OCI-LY7 (cell line): ENCODE data around the gene KNDC1. TPM values are rescaled to one million over a fixed set of nuclear protein-coding genes. Genes with fewer than 3 reads are reported as not detected.

Source experiments
- BruUV-seq: library from RNA; stranded (reverse); fragments of 400-500 nt; replicated peaks from 2 replicates; lab custom pipeline; 2021; lab: Mats Ljungman, UMichigan
- CTCF ChIA-PET: fragments of 300-600 bp; sonication (Branson Sonifier 250); formaldehyde crosslinking; loops from one replicate; lab custom pipeline; 2022; ENCODE audit warnings: antibody characterized with exemption; ENCODE audit not compliant: unreplicated experiment; lab: Charles Lee
- POLR2A ChIA-PET: fragments of 300-600 bp; sonication (Branson Sonifier 250); formaldehyde crosslinking; loops from one replicate; lab custom pipeline; 2022; ENCODE audit warnings: antibody characterized with exemption; lab: Charles Lee
- DNase-seq: peaks from one replicate; pipeline ENCODE4 v3.0.0-alpha.2; 2015; ENCODE audit warnings: low spot score
- H2AFZ ChIP-seq: fragments of 200-600 bp; sonication (generic), shearing (Covaris generic); 2 replicates; pipeline ENCODE4 v1.6.1; 2014; ENCODE audit warnings: mild to moderate bottlenecking, antibody characterized with exemption, low read length, moderate library complexity
- H3K27ac ChIP-seq: fragments of 200-600 bp; sonication (generic); 2 replicates; pipeline ENCODE4 v1.5.1; 2014; ENCODE audit warnings: mixed run types, low read depth, mild to moderate bottlenecking, moderate library complexity, low read length, inconsistent platforms; ENCODE audit not compliant: poor library complexity, severe bottlenecking
- H3K36me3 ChIP-seq: fragments of 200-600 bp; sonication (generic); 2 replicates; pipeline ENCODE4 v1.6.1; 2014; ENCODE audit warnings: mild to moderate bottlenecking, antibody characterized with exemption, low read length, moderate library complexity, mixed read lengths; ENCODE audit not compliant: insufficient read depth
- H3K4me1 ChIP-seq: fragments of 200-600 bp; sonication (generic); 2 replicates; pipeline ENCODE4 v1.5.1; 2014; ENCODE audit warnings: mild to moderate bottlenecking, low read length; ENCODE audit not compliant: insufficient read depth, poor library complexity, severe bottlenecking
- H3K4me2 ChIP-seq: fragments of 200-600 bp; sonication (generic); 2 replicates; pipeline ENCODE4 v1.6.1; 2014; ENCODE audit warnings: mild to moderate bottlenecking, low read length
- H3K4me3 ChIP-seq: fragments of 200-600 bp; sonication (generic); 2 replicates; pipeline ENCODE4 v1.5.1; 2014; ENCODE audit warnings: mild to moderate bottlenecking, low read depth, low read length; ENCODE audit not compliant: poor library complexity, severe bottlenecking
- H3K79me2 ChIP-seq: fragments of 200-600 bp; sonication (generic); 2 replicates; pipeline ENCODE4 v1.6.1; 2016; ENCODE audit warnings: low read depth, mild to moderate bottlenecking, low read length, moderate library complexity, mixed read lengths; ENCODE audit not compliant: insufficient read depth
- H3K9me2 ChIP-seq: fragments of 200-600 bp; sonication (generic); 2 replicates; pipeline ENCODE4 v1.6.1; 2016; ENCODE audit warnings: mild to moderate bottlenecking, low read length, mixed read lengths; ENCODE audit not compliant: insufficient read depth
- H3K9me3 ChIP-seq: fragments of 200-600 bp; sonication (generic); 2 replicates; pipeline ENCODE4 v1.6.1; 2014; ENCODE audit warnings: mild to moderate bottlenecking, mixed run types, low read length, mixed read lengths
- H4K20me1 ChIP-seq: fragments of 200-600 bp; sonication (generic); 2 replicates; pipeline ENCODE4 v1.6.1; 2014; ENCODE audit warnings: mild to moderate bottlenecking, antibody characterized with exemption, low read length, moderate library complexity, mixed read lengths; ENCODE audit not compliant: insufficient read depth
- CTCF ChIP-seq: fragments of 200-600 bp; sonication (generic); conservative IDR thresholded peaks from 2 replicates; pipeline ENCODE4 v1.5.1; 2014; ENCODE audit warnings: mild to moderate bottlenecking, antibody characterized with exemption, low read length, moderate library complexity, mixed read lengths
- EZH2phosphoT487 ChIP-seq: fragments of 200-600 bp; sonication (generic); IDR thresholded peaks from 2 replicates; pipeline ENCODE4 v1.6.1; 2018; ENCODE audit warnings: low read depth, borderline replicate concordance, mild to moderate bottlenecking, mixed run types, antibody characterized with exemption, low read length, moderate library complexity, mixed read lengths
- intact Hi-C: fragments of 100-400 bp; cut with micrococcal nuclease; formaldehyde crosslinking; loops from one replicate; pipeline ENCODE4 v1.10.0; 2022; ENCODE audit not compliant: unreplicated experiment
- total RNA-seq, 2 experiments: library from RNA; depleted of rRNA in 1 of 2; stranded (reverse); fragments of >200 nt in 1 of 2; shearing (Covaris generic) in 1 of 2; gene quantifications; 2 replicates each; pipeline ENCODE4 v1.2.3, GENCODE V29; 2014 to 2022

Gene KNDC1
- total RNA-seq, 2 experiments from 2014 or later: not detected

DNA sequence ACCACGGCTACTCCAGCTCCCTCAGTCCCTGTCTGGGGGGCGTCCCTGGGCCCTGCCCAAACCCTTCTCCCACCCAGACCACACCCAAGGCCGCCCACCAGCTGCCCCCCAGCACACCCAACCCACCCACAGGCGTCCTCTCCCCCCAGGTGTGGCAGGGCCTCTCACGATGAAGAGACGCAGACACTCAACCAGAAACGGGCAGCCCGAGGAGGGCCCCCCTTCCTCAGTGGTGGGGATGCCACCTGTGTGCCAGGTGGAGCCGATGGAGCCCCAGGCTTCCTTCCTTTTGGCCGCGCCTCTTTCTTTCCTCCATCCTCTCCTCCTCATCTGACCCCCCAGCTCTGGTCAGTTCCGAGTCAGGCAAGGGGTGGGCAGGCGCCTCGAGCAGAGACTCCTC lies 43.6 kb upstream of the KNDC1 start:
- POLR2A ChIA-PET: no interaction called here

GRCh38 chr10:133117036-133117687 lies 42.9 kb upstream of the KNDC1 start:
- TF ChIP-seq CTCF: no peak
- no peak for TF ChIP-seq EZH2phosphoT487
- BruUV-seq: no TSS peak
- intact Hi-C loops: no loop called here
- no peaks in the 10 kb centered on the region for H3K36me3 ChIP-seq
- H3K4me1 ChIP-seq: no peaks in the 10 kb centered on the region
- H3K79me2 ChIP-seq: no peaks in the 10 kb centered on the region
- H3K27ac ChIP-seq: no peak overlapping the region
- ChIA-PET POLR2A (no interaction called here), CTCF (no interaction called here)
- no peak overlapping the region for H2AFZ ChIP-seq
- DNase-seq: no peak
- H3K4me2 ChIP-seq: no peak overlapping the region
- H3K9me3 ChIP-seq: no peaks in the 10 kb centered on the region
- no peak overlapping the region for H3K4me3 ChIP-seq
- no peaks in the 10 kb centered on the region for H4K20me1 ChIP-seq
- no peaks in the 10 kb centered on the region for H3K9me2 ChIP-seq

More for the DNA sequence above, 43.6 kb upstream of the KNDC1 start:
- no peak overlapping the region for H3K27ac ChIP-seq
- intact Hi-C loops: no loop called here
- H3K79me2 ChIP-seq: no peaks in the 10 kb centered on the region
- H4K20me1 ChIP-seq: no peaks in the 10 kb centered on the region
- H3K4me3 ChIP-seq: no peak overlapping the region
- no peak for TF ChIP-seq CTCF
- no peak for TF ChIP-seq EZH2phosphoT487
- CTCF ChIA-PET: interaction anchor here (0.7 kb wide), 1 partner anchor 48 kb away, joined by 3 read pairs; no protein-coding TSS in a partner anchor
- no peaks in the 10 kb centered on the region for H3K9me3 ChIP-seq
- H3K36me3 ChIP-seq: no peaks in the 10 kb centered on the region
- DNase-seq: no peak
- BruUV-seq: no TSS peak
- no peaks in the 10 kb centered on the region for H3K9me2 ChIP-seq
- no peak overlapping the region for H2AFZ ChIP-seq
- no peak overlapping the region for H3K4me2 ChIP-seq
- no peaks in the 10 kb centered on the region for H3K4me1 ChIP-seq

DNA sequence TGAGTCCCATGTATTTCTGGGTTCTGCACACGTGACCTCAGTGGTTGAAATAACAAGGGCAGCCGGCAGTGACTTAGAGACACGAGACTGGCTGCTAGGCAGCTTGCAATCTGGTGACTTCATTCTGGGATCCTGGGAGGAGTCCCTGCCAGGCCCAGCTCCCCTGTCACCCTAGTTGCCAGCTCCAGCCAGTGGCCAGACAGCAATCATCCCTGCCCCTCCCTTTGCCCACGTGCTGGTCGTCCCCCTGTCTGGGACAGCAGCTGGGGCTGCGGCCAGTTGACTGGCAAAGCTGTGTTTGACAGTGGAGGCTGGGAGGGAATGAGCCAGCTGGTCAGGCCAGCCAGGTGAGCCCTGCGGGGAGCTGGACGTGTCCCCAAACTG lies 42.3 kb upstream of the KNDC1 start:
- no peaks in the 10 kb centered on the region for H4K20me1 ChIP-seq
- no peak overlapping the region for H3K27ac ChIP-seq
- BruUV-seq: no TSS peak
- H3K9me2 ChIP-seq: no peaks in the 10 kb centered on the region
- TF ChIP-seq CTCF (no peak), EZH2phosphoT487 (no peak)
- no peak overlapping the region for H3K4me3 ChIP-seq
- no peak for DNase-seq
- no peak overlapping the region for H2AFZ ChIP-seq
- ChIA-PET CTCF (no interaction called here), POLR2A (no interaction called here)
- intact Hi-C loops: no loop called here
- no peaks in the 10 kb centered on the region for H3K4me1 ChIP-seq
- no peaks in the 10 kb centered on the region for H3K36me3 ChIP-seq
- H3K79me2 ChIP-seq: no peaks in the 10 kb centered on the region
- H3K9me3 ChIP-seq: no peaks in the 10 kb centered on the region
- no peak overlapping the region for H3K4me2 ChIP-seq
